HG03159 (cell line): ENCODE results near the gene STK32B.
"Not testable (repeated sequence)": the region's sequence is repeated elsewhere in the genome, so short reads cannot be mapped to it uniquely, and the experiment has no call there.

Experiments
- ATAC-seq: cut with Tn5 transposase; IDR thresholded peaks from one replicate; pipeline ENCODE4 v1.9.1; 2021; ENCODE audit warnings: mild to moderate bottlenecking, moderate library complexity; ENCODE audit not compliant: unreplicated experiment

The STK32B gene

GRCh38 chr4:5066101-5066500 lies 14.8 kb downstream of the STK32B start:
- ATAC-seq, result no peak

- ATAC-seq, result not testable (repeated sequence)
Measured at GRCh38 chr4:5066968-5067367, 15.7 kb downstream of the STK32B start.

DNA sequence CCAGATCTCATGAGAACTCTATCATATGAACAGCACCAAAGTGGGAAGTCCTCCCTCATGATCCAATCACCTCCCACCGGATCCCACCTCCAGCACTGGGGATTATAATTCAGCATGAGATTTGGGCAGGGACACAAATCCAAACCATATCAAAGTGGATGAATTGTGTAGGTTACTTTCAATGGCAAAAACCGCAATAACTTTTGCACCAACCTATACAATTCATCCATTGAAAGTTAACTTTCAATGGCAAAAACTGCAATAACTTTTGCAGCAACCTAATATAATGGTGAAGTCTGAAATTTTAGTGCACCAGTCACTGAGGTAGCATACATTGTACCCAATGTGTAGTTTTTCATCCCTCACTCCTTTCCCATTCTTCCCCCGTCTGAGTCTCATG lies 16.6 kb downstream of the STK32B start:
- ATAC-seq, result no peak

GRCh38 chr4:5069901-5070300 lies 18.6 kb downstream of the STK32B start:
- ATAC-seq, result no peak

DNA sequence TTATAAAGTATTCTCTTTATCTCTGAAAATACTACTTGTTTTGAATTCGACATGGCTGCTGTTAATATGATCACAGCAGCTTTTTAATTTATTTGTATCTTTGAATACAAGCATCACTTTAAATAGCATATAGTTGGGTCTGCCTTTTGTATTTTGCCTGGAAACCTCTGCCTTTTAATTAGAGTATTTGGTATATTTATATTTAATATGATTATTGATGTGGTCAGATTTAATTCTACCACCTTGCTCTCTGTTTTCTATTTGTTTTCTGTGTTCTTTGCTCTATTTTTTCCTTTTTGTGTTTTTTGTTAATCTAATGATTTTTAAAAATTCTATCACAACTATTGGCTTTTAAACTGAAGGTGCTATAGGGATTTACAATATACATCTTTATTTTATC lies 21.7 kb downstream of the STK32B start:
- no peak for ATAC-seq

DNA sequence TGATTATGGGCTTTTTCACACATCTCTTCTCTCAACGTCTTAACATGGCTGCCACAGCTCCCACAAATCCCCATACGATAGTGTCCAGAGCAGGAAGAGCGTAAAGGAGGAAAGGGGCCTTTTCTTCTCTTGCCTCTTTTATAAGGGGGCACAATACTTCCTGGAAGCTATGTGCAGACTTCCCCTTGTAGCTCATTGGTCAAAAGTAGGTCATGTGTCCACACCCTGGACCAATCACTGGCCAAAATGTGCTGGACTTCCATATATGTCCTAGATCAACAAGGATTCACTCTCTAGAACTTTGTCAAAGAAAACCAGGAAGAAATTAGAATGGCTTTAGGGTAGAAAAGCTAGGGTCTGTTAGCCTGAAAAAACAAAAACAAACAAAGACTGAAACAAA lies 26.7 kb downstream of the STK32B start:
- ATAC-seq, result no peak

- no peak for ATAC-seq
Measured at GRCh38 chr4:5079581-5079980, 28.3 kb downstream of the STK32B start.

GRCh38 chr4:5081441-5081999 lies 30.2 kb downstream of the STK32B start:
- ATAC-seq, result no peak

DNA sequence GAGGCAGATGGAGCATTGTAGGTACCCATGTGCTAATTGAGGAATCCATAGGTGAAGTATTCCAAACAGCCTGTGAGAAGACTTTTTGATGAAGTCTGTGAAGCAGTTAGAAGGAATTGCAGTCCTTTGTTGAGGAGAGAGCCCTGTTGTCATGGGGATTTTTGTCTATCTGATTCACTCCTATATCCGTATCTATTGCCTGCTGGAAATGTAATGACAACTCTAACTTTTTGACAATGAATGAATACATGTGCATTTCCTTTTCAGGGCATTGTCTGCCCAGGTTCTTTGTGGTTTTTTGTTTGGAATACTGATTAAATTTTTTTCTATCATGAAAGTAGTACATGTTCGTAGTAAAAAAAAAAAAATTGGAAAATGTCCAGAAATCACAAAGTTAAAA lies 31.1 kb downstream of the STK32B start:
- ATAC-seq, result no peak

GRCh38 chr4:5084911-5085475 lies 33.7 kb downstream of the STK32B start:
- ATAC-seq, result no peak

GRCh38 chr4:5086535-5086934 lies 35.3 kb downstream of the STK32B start:
- ATAC-seq, result no peak

DNA sequence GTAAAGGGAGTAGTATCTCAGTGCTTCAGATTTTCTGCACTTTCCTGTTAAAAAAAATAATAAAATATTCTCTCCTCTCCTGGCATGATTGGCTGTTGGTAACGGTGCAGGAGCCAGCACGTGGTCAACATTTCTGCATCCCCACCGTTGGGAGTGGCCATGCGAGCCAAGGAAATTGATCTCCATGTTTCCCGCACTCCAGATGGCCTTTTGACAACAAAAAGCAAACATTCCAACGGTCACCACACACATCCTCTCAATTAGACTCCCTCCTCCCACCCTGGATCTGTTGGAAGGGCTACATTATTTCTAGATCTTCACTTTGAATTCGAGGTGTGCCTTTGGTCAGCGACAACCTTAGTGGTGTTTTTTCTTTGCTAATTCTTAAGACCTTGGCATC lies 45.0 kb downstream of the STK32B start:
- no peak for ATAC-seq

GRCh38 chr4:5098176-5098575 lies 46.9 kb downstream of the STK32B start:
- ATAC-seq, result no peak

DNA sequence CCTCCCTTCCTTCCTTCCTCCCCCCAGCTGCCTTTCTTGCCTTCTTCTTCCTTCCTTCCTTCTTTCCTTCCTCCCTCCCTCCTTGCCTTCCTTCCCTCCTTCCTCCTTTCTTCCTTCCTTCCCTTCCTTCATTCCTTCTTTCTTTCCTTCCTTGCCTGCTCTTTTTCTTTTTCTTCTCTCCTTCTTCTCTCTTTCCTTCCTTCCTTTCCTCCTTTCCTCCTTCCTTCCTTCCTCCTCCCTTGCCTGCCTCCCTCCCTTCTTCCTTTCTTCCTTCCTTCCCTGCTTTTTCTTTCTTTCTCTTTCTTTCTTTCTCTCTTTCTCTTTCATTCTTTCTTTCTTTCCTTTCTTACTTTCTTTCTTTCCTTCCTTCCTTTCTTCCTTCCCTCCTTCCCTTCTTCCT lies 49.1 kb downstream of the STK32B start:
- ATAC-seq, result no peak

- ATAC-seq, result no peak
Measured at GRCh38 chr4:5100986-5101385, 49.7 kb downstream of the STK32B start.

DNA sequence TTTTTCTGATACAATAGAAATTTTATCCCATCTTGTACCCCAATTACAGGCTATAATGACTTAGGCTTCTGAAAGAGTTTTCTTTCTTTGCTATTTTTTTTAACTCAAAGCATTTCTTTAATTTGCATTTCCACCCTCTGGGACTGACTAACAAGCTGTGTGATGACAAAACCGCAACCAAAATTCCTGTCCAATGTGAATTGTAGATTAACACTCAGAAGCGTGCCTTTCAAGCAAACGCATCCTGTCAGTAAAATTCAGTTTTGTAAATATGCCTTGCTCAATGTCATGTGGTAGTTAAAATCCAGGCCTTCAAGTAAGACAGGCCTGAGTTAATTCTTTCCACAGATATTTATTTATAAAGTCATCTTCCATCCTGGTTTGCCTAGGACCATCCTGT lies 50.3 kb downstream of the STK32B start:
- no peak for ATAC-seq

DNA sequence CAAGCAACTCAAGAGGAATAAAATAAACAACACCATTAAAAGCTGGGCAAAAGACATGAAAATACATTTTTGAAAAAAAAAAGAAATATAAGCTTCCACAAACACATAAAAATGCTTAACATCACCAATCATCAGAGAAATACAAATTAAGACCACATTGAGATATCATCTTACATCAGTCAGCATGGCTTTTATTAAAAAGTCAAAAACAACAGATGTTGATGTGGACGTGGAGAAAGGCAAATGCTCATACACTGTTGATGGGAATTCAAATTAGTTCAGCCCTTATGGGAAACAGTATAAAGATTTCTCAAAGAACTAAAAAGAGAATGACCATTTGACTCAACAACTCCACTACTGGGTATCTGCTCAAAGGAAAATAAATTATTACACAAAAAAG lies 59.6 kb downstream of the STK32B start:
- ATAC-seq, result no peak

- ATAC-seq, result no peak
Measured at GRCh38 chr4:5112333-5113095, 61.2 kb downstream of the STK32B start.

DNA sequence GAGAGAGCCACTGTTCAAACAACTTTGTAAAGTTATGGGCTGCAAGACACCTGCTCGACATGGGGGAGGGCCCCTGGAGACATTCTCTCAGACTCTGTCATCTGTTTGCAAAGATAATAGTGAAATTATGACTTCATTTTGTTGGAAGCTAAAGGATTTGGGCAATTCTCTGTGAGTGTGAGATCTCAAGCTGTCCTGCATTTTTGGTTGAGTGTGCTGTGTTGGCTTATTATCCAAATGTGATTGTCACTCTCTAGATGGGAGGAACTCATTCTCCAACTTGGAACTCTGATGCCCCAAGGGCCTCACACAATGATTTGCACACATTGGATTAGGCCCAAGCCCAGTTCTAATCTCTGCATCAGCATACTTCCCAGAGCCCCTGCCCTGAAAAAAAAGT lies 63.7 kb downstream of the STK32B start:
- no peak for ATAC-seq

- ATAC-seq, result no peak
Measured at GRCh38 chr4:5118091-5118786, 67.0 kb downstream of the STK32B start.

- ATAC-seq, result no peak
Measured at GRCh38 chr4:5118994-5119835, 67.9 kb downstream of the STK32B start.
